Thyroid gland (tissue), 4 donors: ENCODE measurements around the gene DGKB.

Experiments used
- CTCF ChIP-seq, 6 experiments: fragments of 200-600 bp in 3 of 6; fragments of 450-650 bp in 3 of 6; sonication (generic) in 3 of 6; IDR thresholded peaks; one replicate each; pipeline ENCODE4 v1.5.1; 2016 to 2019; ENCODE audit warnings: antibody characterized with exemption in 6 of 6, mild to moderate bottlenecking in 2 of 6, inconsistent platforms in 1 of 6, moderate library complexity in 1 of 6
- POLR2A ChIP-seq, 2 donors: fragments of 450-650 bp; IDR thresholded peaks; one replicate each; pipeline ENCODE4 v1.6.1; 2017; ENCODE audit warnings: antibody characterized with exemption in 2 of 2, mild to moderate bottlenecking in 2 of 2, moderate library complexity in 1 of 2

- TF ChIP-seq POLR2A (IDR thresholded peaks at IDR 0.05) (no peak), CTCF (IDR thresholded peaks at IDR 0.05) (no peak)
These were observed 381.4 kb downstream of the DGKB start for GRCh38 chr7:14521183-14521582.
